Breast epithelium (tissue), 4 donors: ENCODE data around the gene DUSP16. TPM values are rescaled to one million over a fixed set of nuclear protein-coding genes. Genes with fewer than 3 reads are reported as not detected.

Experiments used
- DNase-seq, 2 donors: peaks; one replicate each; pipeline ENCODE4 v3.0.0-alpha.2; 2019; ENCODE audit warnings: low spot score in 2 of 2
- H3K27ac ChIP-seq, 2 donors: fragments of 200-600 bp; sonication (generic) in 1 of 2; one replicate each; pipeline ENCODE4 v1.5.1; 2016 to 2019; ENCODE audit warnings: mild to moderate bottlenecking in 1 of 2
- H3K27me3 ChIP-seq, 2 donors: fragments of 200-600 bp; sonication (generic) in 1 of 2; one replicate each; pipeline versions ENCODE4 v1.5.1 to v1.6.0; 2017 to 2019; ENCODE audit warnings: control low read depth in 1 of 2, mild to moderate bottlenecking in 1 of 2
- H3K36me3 ChIP-seq: fragments of 200-600 bp; one replicate; pipeline ENCODE4 v1.5.1; 2019
- H3K4me1 ChIP-seq, 2 donors: fragments of 200-600 bp; sonication (generic); one replicate each; pipeline ENCODE4 v1.5.1; 2016 to 2019; ENCODE audit warnings: control low read depth in 1 of 2
- H3K4me3 ChIP-seq, 3 donors: fragments of 200-600 bp; sonication (generic); 1 replicate in 2 of 3; 2 replicates in 1 of 3; pipeline ENCODE4 v1.5.1; 2016 to 2019; ENCODE audit warnings: mild to moderate bottlenecking in 3 of 3, moderate library complexity in 2 of 3
- H3K9me3 ChIP-seq, 2 donors: fragments of 200-600 bp; sonication (generic) in 1 of 2; one replicate each; pipeline ENCODE4 v1.5.1; 2016 to 2019; ENCODE audit warnings: control low read depth in 1 of 2
- POLR2A ChIP-seq: fragments of 450-650 bp; IDR thresholded peaks from one replicate; pipeline ENCODE4 v1.6.1; 2016; ENCODE audit warnings: antibody characterized with exemption, mild to moderate bottlenecking, moderate library complexity
- POLR2AphosphoS5 ChIP-seq, 3 donors: sonication (generic); formaldehyde crosslinking; IDR thresholded peaks; one replicate each; pipeline ENCODE4 v1.6.1; 2017; ENCODE audit warnings: antibody characterized with exemption in 3 of 3
- intact Hi-C: fragments of 100-400 bp; cut with DNase I; formaldehyde crosslinking; loops from one replicate; pipeline ENCODE4 v1.15.1; 2023; ENCODE audit warnings: low total_unique reads
- total RNA-seq, 3 donors: library from RNA; depleted of rRNA; stranded (reverse); fragments of >200 nt; gene quantifications; one replicate each; pipeline ENCODE4 v1.1.0, GENCODE V29; 2016
- TF ChIP-seq, protein P1 (sequence below), 3 donors: fragments of 450-650 bp; IDR thresholded peaks; one replicate each; pipeline ENCODE4 v1.5.1; 2016 to 2017; ENCODE audit warnings: antibody characterized with exemption in 3 of 3, mild to moderate bottlenecking in 3 of 3, moderate library complexity in 3 of 3

The DUSP16 gene
- total RNA-seq, 3 donors from 2014 or later = 10.9 to 63.3 (median 61.0) TPM

DNA sequence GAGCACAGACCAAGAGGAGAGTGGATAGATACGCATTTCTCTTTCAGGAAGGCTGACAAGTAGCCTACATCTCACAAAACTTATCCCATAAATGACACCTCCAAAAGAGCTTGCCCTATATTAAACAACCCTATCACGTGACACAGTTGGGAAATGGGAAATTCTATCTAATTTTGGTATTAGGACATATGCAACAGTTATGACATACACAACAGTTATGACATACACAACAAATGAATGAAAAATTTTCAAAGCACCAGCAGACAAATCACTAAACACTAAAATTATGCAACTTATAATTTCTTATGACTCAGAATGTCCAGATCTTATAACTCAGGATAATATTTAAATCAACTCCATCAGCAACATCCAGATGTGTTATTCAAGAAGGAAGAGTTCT lies 54.1 kb downstream of the DUSP16 start:
- DNase-seq = no peak
- TF ChIP-seq, protein P1, sequence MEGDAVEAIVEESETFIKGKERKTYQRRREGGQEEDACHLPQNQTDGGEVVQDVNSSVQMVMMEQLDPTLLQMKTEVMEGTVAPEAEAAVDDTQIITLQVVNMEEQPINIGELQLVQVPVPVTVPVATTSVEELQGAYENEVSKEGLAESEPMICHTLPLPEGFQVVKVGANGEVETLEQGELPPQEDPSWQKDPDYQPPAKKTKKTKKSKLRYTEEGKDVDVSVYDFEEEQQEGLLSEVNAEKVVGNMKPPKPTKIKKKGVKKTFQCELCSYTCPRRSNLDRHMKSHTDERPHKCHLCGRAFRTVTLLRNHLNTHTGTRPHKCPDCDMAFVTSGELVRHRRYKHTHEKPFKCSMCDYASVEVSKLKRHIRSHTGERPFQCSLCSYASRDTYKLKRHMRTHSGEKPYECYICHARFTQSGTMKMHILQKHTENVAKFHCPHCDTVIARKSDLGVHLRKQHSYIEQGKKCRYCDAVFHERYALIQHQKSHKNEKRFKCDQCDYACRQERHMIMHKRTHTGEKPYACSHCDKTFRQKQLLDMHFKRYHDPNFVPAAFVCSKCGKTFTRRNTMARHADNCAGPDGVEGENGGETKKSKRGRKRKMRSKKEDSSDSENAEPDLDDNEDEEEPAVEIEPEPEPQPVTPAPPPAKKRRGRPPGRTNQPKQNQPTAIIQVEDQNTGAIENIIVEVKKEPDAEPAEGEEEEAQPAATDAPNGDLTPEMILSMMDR (IDR thresholded peaks at IDR 0.05) = no peak
- TF ChIP-seq POLR2AphosphoS5 (IDR thresholded peaks at IDR 0.05) (no peak), POLR2A (no peak)
- H3K4me1 ChIP-seq = no peaks in the 10 kb centered on the region
- no peak overlapping the region for H3K4me3 ChIP-seq
- H3K9me3 ChIP-seq = no peaks in the 10 kb centered on the region
- H3K36me3 ChIP-seq = no peaks in the 10 kb centered on the region
- peak overlapping the region in 1 of 2 donors; percentile 85 for H3K27ac ChIP-seq
- intact Hi-C loops = no loop called here
- no peaks in the 10 kb centered on the region for H3K27me3 ChIP-seq

DNA sequence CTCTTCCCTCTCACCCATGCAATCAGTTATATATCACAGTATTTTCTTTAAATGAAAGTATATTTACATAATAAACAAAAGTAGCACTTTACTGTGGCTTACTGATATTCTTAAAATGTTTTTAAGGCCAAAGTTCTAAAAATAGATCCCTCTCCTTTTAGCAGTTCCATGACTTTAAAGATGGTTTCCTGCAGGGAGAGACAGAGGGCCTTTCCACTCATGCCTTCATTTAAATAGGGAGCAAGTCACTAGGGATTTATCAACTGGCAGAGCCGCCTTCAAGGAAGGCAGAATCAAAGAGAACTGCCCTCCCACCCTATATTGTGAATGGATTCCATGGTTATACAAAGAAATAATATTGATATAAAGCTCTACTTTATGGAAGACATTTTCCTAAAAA lies 55.5 kb downstream of the DUSP16 start:
- intact Hi-C loops = no loop called here
- H3K27me3 ChIP-seq = no peaks in the 10 kb centered on the region

DNA sequence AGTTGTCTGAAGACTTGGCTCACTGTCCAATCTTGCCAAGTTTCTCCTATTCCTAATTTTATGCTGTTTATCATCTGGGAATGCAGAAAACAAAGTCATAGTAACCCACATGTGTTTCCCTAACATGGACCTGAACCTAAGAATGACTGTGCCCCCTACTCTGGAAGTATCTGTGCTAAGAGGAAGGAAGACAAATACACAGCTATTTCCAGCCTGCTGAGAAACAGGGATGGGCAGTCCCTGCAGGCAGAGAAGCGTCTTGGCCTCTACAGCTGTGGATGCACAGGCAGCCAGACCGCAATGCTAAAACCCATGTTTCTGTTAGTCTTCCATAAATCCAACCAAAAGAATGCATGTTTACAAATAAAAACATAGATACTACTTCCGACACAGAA lies 56.2 kb downstream of the DUSP16 start:
- no peaks in the 10 kb centered on the region for H3K4me1 ChIP-seq
- no peaks in the 10 kb centered on the region for H3K36me3 ChIP-seq
- no peak for DNase-seq
- TF ChIP-seq, protein P1 (IDR thresholded peaks at IDR 0.05) = no peak
- TF ChIP-seq POLR2AphosphoS5 (IDR thresholded peaks at IDR 0.05) = no peak
- TF ChIP-seq POLR2A = no peak
- H3K4me3 ChIP-seq = peak overlapping the region; percentile 8 to 29 (median 17)
- peak overlapping the region; percentile 64 to 85 for H3K27ac ChIP-seq
- intact Hi-C loops = no loop called here
- no peaks in the 10 kb centered on the region for H3K27me3 ChIP-seq
- H3K9me3 ChIP-seq = no peaks in the 10 kb centered on the region

More for the DNA sequence above, 55.5 kb downstream of the DUSP16 start:
- Histone ChIP-seq H3K27ac (peak overlapping the region in 1 of 2 donors; percentile 85), H3K9me3 (no peaks in the 10 kb centered on the region), H3K4me3 (no peak overlapping the region), H3K4me1 (no peaks in the 10 kb centered on the region), H3K36me3 (no peaks in the 10 kb centered on the region)
- TF ChIP-seq POLR2A = no peak
- TF ChIP-seq, protein P1 (IDR thresholded peaks at IDR 0.05) = no peak
- no peak for TF ChIP-seq POLR2AphosphoS5 (IDR thresholded peaks at IDR 0.05)
- no peak for DNase-seq

DNA sequence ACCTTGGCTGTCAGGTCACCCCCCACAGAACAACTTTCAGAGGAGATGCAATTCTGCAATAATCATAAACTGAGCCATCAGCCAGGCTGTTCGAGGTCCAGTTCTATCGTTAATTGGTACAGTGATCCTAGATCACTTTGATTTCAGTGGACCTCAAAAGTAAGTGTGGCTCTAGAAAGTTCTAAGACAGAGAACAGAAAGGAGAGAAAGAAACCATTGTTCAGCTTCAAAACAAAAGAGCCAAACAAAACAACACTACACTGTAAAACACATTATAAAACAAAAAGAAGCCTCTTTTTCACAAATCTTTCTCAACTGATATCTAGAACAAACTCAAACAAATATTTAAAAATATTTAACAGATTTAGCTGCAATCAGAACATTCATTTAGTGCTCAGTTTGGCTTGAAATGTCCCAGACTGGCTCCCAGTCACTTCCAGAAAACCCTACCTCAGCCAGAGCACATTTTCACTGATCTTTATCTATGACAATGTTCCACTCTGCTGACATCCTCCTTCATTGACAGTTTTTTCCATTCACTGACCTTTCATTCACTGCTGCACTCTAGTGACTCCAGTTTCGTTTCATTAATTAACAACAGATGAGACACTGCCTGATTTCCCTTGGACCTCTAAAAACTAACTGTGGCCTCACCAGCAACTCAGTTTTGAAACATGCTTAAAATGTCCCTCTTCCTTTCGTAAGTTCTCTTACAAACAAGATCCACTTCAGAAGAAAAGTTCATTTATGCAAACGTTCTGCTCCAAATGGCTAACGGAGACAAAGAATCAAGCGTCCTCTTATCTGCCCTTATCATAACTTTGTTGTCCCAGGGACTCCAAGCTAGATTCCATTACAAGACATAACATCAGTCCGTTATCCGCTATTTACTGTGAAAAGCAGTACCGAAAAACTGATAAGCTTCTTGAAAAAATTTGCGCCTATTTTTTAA lies 56.8 kb downstream of the DUSP16 start:
- DNase-seq = no peak
- intact Hi-C loops = no loop called here

More for the DNA sequence above, 56.8 kb downstream of the DUSP16 start:
- H3K4me3 ChIP-seq = peak overlapping the region; percentile 8 to 29 (median 17)
- TF ChIP-seq POLR2AphosphoS5 (IDR thresholded peaks at IDR 0.05) (peak in 2 of 3 donors; percentile 66 to 81), POLR2A (no peak)
- TF ChIP-seq, protein P1 (IDR thresholded peaks at IDR 0.05) = peak in 1 of 3 donors; percentile 31
- H3K9me3 ChIP-seq = no peaks in the 10 kb centered on the region
- H3K27ac ChIP-seq = peak overlapping the region; percentile 64 to 85
- H3K4me1 ChIP-seq = no peaks in the 10 kb centered on the region
- no peaks in the 10 kb centered on the region for H3K36me3 ChIP-seq
- H3K27me3 ChIP-seq = no peaks in the 10 kb centered on the region
